Right atrium auricular region (tissue), 2 donors: ENCODE results near the gene CREM. TPM values are rescaled to one million over a fixed set of nuclear protein-coding genes. Genes with fewer than 3 reads are reported as not detected.

ENCODE experiments used
- DNase-seq: peaks from one replicate; pipeline ENCODE4 v3.0.0-alpha.2; 2019; ENCODE audit warnings: low spot score
- H3K27ac ChIP-seq, 2 donors: fragments of 200-600 bp; sonication (generic); 1 replicate in 1 of 2; 2 replicates in 1 of 2; pipeline ENCODE4 v1.5.1; 2016 to 2019
- H3K27me3 ChIP-seq, 2 donors: fragments of 200-600 bp; sonication (generic); one replicate each; pipeline versions ENCODE4 v1.5.1 to v1.6.0; 2017 to 2019
- H3K36me3 ChIP-seq: fragments of 200-600 bp; sonication (generic); one replicate; pipeline ENCODE4 v1.5.1; 2016
- H3K4me1 ChIP-seq, 2 donors: fragments of 200-600 bp; sonication (generic); one replicate each; pipeline versions ENCODE4 v1.5.1 to v1.6.0; 2017 to 2019
- H3K4me3 ChIP-seq, 2 donors: fragments of 200-600 bp; sonication (generic); 1 replicate in 1 of 2; 2 replicates in 1 of 2; pipeline ENCODE4 v1.5.1; 2017 to 2019; ENCODE audit warnings: mild to moderate bottlenecking in 1 of 2, moderate library complexity in 1 of 2
- H3K9me3 ChIP-seq, 2 donors: fragments of 200-600 bp; sonication (generic); one replicate each; pipeline ENCODE4 v1.5.1; 2019
- total RNA-seq, 2 donors: library from RNA; depleted of rRNA; stranded (reverse); fragments of >200 nt; gene quantifications; one replicate each; pipeline ENCODE4 v1.1.0, GENCODE V29; 2016
- TF ChIP-seq, protein P1 (sequence below), 2 donors: fragments of 200-600 bp; sonication (generic); IDR thresholded peaks; one replicate each; pipeline ENCODE4 v1.5.1; 2019; ENCODE audit warnings: antibody characterized with exemption in 2 of 2

CREM gene
- total RNA-seq, 2 donors from 2014 or later, result 33.4 to 39.9 TPM

DNA sequence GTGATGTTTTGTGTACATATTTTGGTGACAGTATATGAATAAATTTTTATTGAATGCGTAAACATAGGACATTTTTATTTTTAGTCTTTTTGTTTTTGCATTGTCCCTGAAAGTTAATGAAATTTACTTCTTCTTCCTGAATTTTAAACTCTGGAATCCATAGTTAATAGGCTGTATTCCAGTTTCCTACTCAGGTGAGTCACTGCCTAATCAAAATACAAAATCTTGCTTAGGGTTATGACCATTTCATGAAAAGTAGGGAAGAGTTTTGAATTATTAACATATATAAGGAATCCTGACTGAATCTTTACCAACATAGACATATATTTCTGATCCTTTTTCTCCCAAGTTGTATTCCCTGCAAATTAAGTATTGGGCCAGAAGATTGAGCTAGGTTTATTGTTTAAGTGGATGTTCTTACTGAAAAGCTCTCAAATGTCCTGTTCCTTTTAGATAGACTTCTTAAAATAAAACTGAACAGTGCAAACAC, 2.6 kb downstream of the CREM start:
- Histone ChIP-seq H3K4me3 (no peak overlapping the region), H3K9me3 (no peaks in the 10 kb centered on the region), H3K36me3 (no peaks in the 10 kb centered on the region), H3K4me1 (peaks cover 0 to 32% of the 10 kb centered on the region in 2 donors), H3K27ac (no peak overlapping the region), H3K27me3 (no peaks in the 10 kb centered on the region)
- TF ChIP-seq, protein P1, sequence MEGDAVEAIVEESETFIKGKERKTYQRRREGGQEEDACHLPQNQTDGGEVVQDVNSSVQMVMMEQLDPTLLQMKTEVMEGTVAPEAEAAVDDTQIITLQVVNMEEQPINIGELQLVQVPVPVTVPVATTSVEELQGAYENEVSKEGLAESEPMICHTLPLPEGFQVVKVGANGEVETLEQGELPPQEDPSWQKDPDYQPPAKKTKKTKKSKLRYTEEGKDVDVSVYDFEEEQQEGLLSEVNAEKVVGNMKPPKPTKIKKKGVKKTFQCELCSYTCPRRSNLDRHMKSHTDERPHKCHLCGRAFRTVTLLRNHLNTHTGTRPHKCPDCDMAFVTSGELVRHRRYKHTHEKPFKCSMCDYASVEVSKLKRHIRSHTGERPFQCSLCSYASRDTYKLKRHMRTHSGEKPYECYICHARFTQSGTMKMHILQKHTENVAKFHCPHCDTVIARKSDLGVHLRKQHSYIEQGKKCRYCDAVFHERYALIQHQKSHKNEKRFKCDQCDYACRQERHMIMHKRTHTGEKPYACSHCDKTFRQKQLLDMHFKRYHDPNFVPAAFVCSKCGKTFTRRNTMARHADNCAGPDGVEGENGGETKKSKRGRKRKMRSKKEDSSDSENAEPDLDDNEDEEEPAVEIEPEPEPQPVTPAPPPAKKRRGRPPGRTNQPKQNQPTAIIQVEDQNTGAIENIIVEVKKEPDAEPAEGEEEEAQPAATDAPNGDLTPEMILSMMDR (IDR thresholded peaks at IDR 0.05), result no peak
- DNase-seq, result no peak

DNA sequence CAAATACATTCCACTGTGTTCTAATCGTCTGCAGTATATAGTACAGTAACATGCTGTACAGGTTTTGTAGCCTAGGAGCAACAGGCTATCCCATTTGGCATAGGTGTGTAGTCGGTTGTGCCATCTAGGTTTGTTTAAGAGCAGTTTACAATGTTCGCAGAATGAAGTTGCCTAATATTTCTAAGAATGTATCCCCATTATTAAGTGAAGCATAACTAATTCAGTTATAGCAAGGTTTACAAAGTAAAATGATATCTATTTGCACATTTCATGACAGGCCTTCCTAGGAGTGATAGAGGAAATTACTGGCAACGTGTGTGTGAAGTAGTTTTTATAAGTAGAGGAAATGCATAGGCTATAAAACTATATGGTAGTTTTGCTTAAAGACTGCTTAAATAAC, 4.0 kb downstream of the CREM start:
- TF ChIP-seq, protein P1 (IDR thresholded peaks at IDR 0.05), result no peak
- Histone ChIP-seq H3K36me3 (no peaks in the 10 kb centered on the region), H3K27me3 (no peaks in the 10 kb centered on the region), H3K4me3 (no peak overlapping the region), H3K9me3 (no peaks in the 10 kb centered on the region), H3K27ac (no peak overlapping the region), H3K4me1 (peaks cover 0 to 31% of the 10 kb centered on the region in 2 donors)
- no peak for DNase-seq

DNA sequence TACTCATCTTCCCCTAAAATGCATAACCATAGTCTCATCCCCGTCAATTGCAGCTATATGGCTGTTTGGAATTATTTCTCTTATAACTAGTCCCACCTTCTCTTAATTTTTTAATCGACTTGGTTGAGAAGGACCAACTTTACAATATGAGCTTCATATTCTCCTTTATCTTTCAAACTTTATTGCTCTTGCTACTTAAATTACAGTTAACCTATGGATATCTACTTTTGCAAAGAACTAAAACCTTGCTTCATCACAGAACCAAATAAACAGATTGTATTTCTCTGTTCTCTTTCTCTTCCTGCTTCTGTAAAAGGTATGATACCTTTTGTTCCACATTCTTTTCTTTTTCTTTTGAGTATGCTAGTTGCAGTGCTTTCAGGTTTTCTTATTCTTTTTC, 6.1 kb downstream of the CREM start:
- Histone ChIP-seq H3K27ac (no peak overlapping the region), H3K9me3 (no peaks in the 10 kb centered on the region), H3K27me3 (no peaks in the 10 kb centered on the region), H3K36me3 (no peaks in the 10 kb centered on the region), H3K4me3 (no peak overlapping the region), H3K4me1 (peaks cover 0 to 25% of the 10 kb centered on the region in 2 donors)
- TF ChIP-seq, protein P1 (IDR thresholded peaks at IDR 0.05), result no peak
- DNase-seq, result no peak

DNA sequence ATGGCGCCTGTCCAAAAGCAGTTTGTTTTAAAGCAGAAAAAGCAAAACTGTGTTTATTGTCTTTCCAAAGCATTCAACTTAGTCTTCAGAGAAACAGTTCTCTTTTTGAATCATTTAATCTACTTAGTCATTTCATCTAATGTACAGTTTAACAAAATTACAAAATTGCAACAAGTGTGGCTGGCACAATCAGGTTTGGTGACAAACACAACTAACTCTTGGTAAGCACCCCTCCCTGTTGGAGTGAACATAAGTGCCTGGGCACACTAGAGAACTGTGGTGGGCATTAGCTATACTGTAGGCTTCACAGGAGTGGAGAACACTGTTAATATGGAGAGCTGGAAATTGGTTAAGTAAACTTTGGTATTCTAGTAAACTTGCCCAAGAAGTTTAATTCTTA, 6.9 kb downstream of the CREM start:
- TF ChIP-seq, protein P1 (IDR thresholded peaks at IDR 0.05), result no peak
- H3K27me3 ChIP-seq, result no peaks in the 10 kb centered on the region
- no peak overlapping the region for H3K27ac ChIP-seq
- H3K4me1 ChIP-seq, result peaks cover 0 to 18% of the 10 kb centered on the region in 2 donors
- no peak overlapping the region for H3K4me3 ChIP-seq
- DNase-seq, result no peak
- H3K9me3 ChIP-seq, result no peaks in the 10 kb centered on the region
- H3K36me3 ChIP-seq, result no peaks in the 10 kb centered on the region

DNA sequence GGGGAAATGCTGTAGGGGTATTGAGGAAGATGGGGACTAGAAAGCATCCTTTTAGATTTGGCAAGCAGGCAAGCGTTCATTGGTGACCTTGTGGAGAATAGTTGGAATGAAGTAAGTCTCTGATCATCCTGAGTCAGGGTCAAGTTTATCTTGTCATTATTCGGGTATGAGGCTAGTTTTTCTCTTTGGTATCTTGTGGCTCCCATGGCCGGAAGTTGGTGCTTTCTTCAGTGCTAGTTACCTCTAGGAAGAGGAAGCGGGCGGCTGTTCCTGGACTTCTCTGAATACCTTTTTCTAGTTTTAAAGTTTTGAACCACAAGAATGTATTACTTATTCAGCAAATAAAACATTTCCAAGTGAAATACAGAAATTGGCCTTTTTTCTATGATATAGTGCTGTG, 9.2 kb downstream of the CREM start:
- TF ChIP-seq, protein P1 (IDR thresholded peaks at IDR 0.05), result no peak
- DNase-seq, result no peak
- Histone ChIP-seq H3K9me3 (no peaks in the 10 kb centered on the region), H3K27ac (no peak overlapping the region), H3K4me3 (no peak overlapping the region), H3K27me3 (no peaks in the 10 kb centered on the region), H3K4me1 (peaks cover 0 to 5% of the 10 kb centered on the region in 2 donors), H3K36me3 (no peaks in the 10 kb centered on the region)

DNA sequence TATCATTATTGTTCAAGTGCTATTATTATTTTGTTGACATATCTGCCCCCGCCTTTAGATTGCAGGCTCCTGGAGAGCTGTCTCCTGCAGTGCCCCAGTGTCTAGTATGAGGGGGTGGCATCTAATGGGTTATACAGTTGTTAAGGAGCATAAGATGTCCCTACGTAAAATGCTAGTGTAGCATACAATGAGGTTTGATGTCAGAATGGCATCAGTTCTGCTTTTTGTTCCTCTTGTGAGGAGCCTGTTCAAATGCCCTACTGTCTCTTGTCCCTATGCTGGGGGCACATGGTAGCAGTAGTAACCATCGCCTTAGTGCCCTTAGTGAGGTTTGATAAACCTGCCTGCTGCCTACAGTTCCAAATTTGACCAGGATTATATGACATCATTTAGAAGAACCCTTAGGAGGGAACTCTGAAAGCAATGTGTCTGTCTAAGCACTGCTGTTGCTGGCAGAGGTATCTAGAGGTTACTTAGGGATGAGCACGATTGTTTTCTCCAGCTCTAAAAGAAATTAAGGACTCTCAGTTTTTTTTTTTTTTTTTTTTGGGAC, 9.7 kb downstream of the CREM start:
- Histone ChIP-seq H3K9me3 (no peaks in the 10 kb centered on the region), H3K36me3 (no peaks in the 10 kb centered on the region), H3K27ac (no peak overlapping the region), H3K4me1 (peaks cover 0 to under 1% of the 10 kb centered on the region in 2 donors), H3K27me3 (no peaks in the 10 kb centered on the region), H3K4me3 (no peak overlapping the region)
- TF ChIP-seq, protein P1 (IDR thresholded peaks at IDR 0.05), result no peak
- no peak for DNase-seq
